ENCODE data around the gene S100A10. TPM values are rescaled to one million over a fixed set of nuclear protein-coding genes. Genes with fewer than 3 reads are reported as not detected.

S100A10 gene
- total and polyA plus RNA-seq, 4 donors, result 7.0 to 99.5 (median 35.4) TPM

DNA sequence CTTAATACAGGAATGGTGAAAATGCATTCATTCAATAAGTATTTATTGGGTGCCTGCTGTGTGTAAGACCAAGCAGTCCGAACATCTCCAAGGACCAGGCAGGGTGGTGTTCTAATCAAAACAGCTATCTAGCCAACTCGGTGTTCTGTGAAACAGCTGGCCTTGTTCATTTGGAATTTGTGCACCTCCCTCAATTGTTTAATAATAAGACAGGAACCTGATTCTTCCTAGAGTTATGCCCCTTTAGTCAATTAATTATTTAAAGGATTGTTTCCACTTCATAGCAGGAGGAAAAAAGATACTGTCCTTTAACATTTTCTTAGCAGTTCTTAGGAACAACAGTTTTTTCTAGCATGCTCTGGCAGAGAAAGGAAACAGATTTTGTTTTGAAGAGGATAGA, 30.4 kb downstream of the S100A10 start:
- Histone ChIP-seq H3K9me3 (ENCODE audit: control insufficient read depth in 4 of 4, low read length in 3 of 4) (no peaks in the 10 kb centered on the region), H3K27me3 (ENCODE audit: control insufficient read depth in 4 of 4, insufficient read depth in 4 of 4, low read length in 3 of 4) (no peaks in the 10 kb centered on the region), H3K27ac (ENCODE audit: low read depth in 1 of 2, low read length in 2 of 2) (no peak overlapping the region), H3K4me3 (ENCODE audit: low read depth in 1 of 3, low read length in 3 of 3) (no peak overlapping the region), H3K36me3 (ENCODE audit: control insufficient read depth in 4 of 4, insufficient read depth in 3 of 4, low read depth in 1 of 4, low read length in 3 of 4) (no peaks in the 10 kb centered on the region), H3K9ac (ENCODE audit: low read depth in 1 of 2, low read length in 2 of 2) (no peak overlapping the region), H3K4me1 (ENCODE audit: control insufficient read depth in 4 of 4, insufficient read depth in 4 of 4, low read length in 3 of 4) (peaks cover 2 to 12% (median 4%) of the 10 kb centered on the region in 4 donors)
- no peak for TF ChIP-seq HNF4G (IDR thresholded peaks at IDR 0.05)
- TF ChIP-seq, protein P1, sequence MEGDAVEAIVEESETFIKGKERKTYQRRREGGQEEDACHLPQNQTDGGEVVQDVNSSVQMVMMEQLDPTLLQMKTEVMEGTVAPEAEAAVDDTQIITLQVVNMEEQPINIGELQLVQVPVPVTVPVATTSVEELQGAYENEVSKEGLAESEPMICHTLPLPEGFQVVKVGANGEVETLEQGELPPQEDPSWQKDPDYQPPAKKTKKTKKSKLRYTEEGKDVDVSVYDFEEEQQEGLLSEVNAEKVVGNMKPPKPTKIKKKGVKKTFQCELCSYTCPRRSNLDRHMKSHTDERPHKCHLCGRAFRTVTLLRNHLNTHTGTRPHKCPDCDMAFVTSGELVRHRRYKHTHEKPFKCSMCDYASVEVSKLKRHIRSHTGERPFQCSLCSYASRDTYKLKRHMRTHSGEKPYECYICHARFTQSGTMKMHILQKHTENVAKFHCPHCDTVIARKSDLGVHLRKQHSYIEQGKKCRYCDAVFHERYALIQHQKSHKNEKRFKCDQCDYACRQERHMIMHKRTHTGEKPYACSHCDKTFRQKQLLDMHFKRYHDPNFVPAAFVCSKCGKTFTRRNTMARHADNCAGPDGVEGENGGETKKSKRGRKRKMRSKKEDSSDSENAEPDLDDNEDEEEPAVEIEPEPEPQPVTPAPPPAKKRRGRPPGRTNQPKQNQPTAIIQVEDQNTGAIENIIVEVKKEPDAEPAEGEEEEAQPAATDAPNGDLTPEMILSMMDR (IDR thresholded peaks at IDR 0.05; ENCODE audit: low read depth, low read length, missing input control), result no peak
- TF ChIP-seq EGR1 (IDR thresholded peaks at IDR 0.05; ENCODE audit: low read depth in 2 of 2), result no peak
- no peak for TF ChIP-seq RAD21 (IDR thresholded peaks at IDR 0.05)
- TF ChIP-seq TAF1 (conservative IDR thresholded peaks at IDR 0.05), result no peak
- TF ChIP-seq, protein P2, sequence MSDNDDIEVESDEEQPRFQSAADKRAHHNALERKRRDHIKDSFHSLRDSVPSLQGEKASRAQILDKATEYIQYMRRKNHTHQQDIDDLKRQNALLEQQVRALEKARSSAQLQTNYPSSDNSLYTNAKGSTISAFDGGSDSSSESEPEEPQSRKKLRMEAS (IDR thresholded peaks at IDR 0.05), result no peak
- no peak for TF ChIP-seq HNF4A (conservative IDR thresholded peaks at IDR 0.05)
- WGBS, result 81% methylated on average over 2 of the region's 2 CpGs
- no peak for DNase-seq (ENCODE audit: low spot score)

DNA sequence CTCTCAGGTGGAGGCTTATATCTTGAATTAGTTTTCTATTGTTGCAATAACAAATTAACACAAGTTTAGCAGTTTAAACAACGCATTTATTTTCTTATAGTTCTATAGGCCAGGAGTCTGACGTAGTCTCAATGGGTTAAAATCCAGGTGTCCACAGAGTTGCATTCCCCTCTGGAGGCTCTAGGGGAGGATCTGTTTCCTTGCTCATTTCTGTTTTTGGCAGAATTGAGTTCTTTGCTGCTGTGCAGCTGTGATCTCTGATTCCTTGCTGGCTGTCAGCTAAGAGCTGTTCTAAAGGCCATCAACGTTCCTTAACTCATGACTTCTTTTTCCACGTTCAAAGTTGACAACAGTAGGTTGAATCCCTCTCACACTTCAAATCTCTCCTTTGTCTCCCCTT, 31.8 kb downstream of the S100A10 start:
- Histone ChIP-seq H3K4me1 (ENCODE audit: control insufficient read depth in 4 of 4, insufficient read depth in 4 of 4, low read length in 3 of 4) (peaks cover 0 to 7% (median 2%) of the 10 kb centered on the region in 4 donors), H3K27me3 (ENCODE audit: control insufficient read depth in 4 of 4, insufficient read depth in 4 of 4, low read length in 3 of 4) (no peaks in the 10 kb centered on the region), H3K9ac (ENCODE audit: low read depth in 1 of 2, low read length in 2 of 2) (no peak overlapping the region), H3K36me3 (ENCODE audit: control insufficient read depth in 4 of 4, insufficient read depth in 3 of 4, low read depth in 1 of 4, low read length in 3 of 4) (no peaks in the 10 kb centered on the region), H3K4me3 (ENCODE audit: low read depth in 1 of 3, low read length in 3 of 3) (no peak overlapping the region), H3K27ac (ENCODE audit: low read depth in 1 of 2, low read length in 2 of 2) (no peak overlapping the region), H3K9me3 (ENCODE audit: control insufficient read depth in 4 of 4, low read length in 3 of 4) (no peaks in the 10 kb centered on the region)
- 61% methylated on average over 4 of the region's 4 CpGs for WGBS
- TF ChIP-seq FOXA1 (IDR thresholded peaks at IDR 0.05) (no peak), FOXA2 (IDR thresholded peaks at IDR 0.05) (no peak), GABPA (IDR thresholded peaks at IDR 0.05 in 1 of 2, conservative IDR thresholded peaks at IDR 0.05 in 1 of 2) (no peak)
- TF ChIP-seq, protein P1 (IDR thresholded peaks at IDR 0.05; ENCODE audit: low read depth, low read length, missing input control), result no peak
- TF ChIP-seq, protein P2 (IDR thresholded peaks at IDR 0.05), result no peak
- DNase-seq (ENCODE audit: low spot score), result no peak

DNA sequence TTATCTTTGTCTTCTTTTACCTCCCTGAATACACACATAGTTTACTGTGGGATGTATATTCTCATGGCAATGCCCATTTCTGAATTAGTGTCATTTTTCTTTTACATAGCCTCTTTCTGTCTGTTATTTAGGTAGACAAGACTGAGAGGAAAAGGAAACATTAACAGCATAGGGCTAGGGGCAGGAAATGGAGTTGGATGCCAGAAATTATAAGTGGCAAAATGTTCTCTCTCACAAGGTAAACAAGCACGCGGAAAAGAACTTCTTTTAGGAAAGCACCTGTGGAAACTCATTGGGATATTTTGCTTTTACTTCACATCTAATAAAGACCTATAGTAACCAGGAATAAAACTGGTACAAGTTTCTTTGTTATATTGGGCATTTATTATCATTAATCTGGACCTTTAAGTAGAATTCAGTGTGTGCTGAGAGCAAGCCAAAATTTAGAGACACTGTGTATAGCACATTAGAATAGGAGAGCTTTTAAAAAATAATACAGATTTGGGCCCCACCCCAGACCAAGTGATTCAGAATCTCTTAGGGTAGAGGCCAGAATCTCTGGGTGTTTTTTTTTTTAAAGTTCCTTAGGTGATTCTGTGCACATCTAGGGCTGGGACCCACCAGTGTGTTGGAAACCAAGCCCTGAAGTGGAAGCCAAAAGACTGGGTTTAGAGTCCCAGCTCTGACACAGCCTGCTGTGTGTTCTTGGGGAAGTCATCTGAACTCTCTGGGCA, 32.7 kb downstream of the S100A10 start:
- H3K4me3 ChIP-seq (ENCODE audit: low read depth in 1 of 3, low read length in 3 of 3), result no peak overlapping the region
- no peaks in the 10 kb centered on the region for H3K9me3 ChIP-seq (ENCODE audit: control insufficient read depth in 4 of 4, low read length in 3 of 4)
- no peaks in the 10 kb centered on the region for H3K27me3 ChIP-seq (ENCODE audit: control insufficient read depth in 4 of 4, insufficient read depth in 4 of 4, low read length in 3 of 4)
- H3K4me1 ChIP-seq (ENCODE audit: control insufficient read depth in 4 of 4, insufficient read depth in 4 of 4, low read length in 3 of 4), result peaks cover 0 to 7% (median 2%) of the 10 kb centered on the region in 4 donors
- DNase-seq (ENCODE audit: low spot score), result no peak
- no peak overlapping the region for H3K27ac ChIP-seq (ENCODE audit: low read depth in 1 of 2, low read length in 2 of 2)
- WGBS, result 40% methylated on average over 2 of the region's 2 CpGs
- no peaks in the 10 kb centered on the region for H3K36me3 ChIP-seq (ENCODE audit: control insufficient read depth in 4 of 4, insufficient read depth in 3 of 4, low read depth in 1 of 4, low read length in 3 of 4)
- H3K9ac ChIP-seq (ENCODE audit: low read depth in 1 of 2, low read length in 2 of 2), result no peak overlapping the region
- TF ChIP-seq RXRA (IDR thresholded peaks at IDR 0.05) (no peak), GABPA (IDR thresholded peaks at IDR 0.05 in 1 of 2, conservative IDR thresholded peaks at IDR 0.05 in 1 of 2) (no peak)
- TF ChIP-seq, protein P2 (IDR thresholded peaks at IDR 0.05), result no peak
